ENCODE results near the gene CRLF2.
A peak's percentile ranks its signal among the peaks of the same experiment; 100 is the strongest.
"Not testable (repeated sequence)": the region's sequence is repeated elsewhere in the genome, so short reads cannot be mapped to it uniquely, and the experiment has no call there.

The CRLF2 gene

DNA sequence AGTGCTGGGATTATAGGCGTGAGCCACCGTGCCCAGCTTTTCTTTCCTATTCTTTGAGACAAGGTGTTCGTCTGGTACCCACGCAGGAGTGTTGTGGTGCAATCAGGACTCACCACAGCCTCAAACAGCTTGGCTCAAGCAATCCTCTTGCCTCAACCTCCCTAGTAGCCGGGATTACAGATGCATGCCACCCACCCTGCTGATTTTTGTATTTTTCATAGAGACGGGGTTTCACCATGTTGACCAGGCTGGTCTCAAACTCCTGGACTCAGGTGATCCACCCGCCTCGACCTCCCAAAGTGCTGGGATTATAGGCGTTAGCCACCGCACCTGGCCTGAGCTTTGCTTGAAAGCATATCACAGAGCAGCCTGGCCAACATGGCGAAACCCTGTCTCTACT lies 1.5 kb upstream of the CRLF2 start:
- DNase-seq = no peak

DNA sequence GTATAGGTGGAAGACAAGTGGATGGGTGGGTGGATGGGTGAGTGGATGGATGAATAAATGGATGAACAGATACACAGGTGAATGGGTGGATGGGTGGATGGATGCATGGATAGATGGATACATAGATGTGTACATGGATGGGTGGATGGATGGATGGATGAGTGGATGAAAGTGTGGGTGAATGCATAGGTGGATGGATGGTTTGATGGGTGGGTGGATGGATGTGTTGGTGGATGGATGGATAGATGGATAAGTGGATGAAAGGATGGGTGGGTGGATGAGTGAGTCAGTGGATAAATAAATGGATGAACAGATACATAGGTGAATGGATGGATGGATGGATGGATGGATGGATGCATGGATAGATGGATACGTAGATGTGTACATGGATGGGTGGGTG lies 1.6 kb downstream of the CRLF2 start:
- no peak for DNase-seq

DNA sequence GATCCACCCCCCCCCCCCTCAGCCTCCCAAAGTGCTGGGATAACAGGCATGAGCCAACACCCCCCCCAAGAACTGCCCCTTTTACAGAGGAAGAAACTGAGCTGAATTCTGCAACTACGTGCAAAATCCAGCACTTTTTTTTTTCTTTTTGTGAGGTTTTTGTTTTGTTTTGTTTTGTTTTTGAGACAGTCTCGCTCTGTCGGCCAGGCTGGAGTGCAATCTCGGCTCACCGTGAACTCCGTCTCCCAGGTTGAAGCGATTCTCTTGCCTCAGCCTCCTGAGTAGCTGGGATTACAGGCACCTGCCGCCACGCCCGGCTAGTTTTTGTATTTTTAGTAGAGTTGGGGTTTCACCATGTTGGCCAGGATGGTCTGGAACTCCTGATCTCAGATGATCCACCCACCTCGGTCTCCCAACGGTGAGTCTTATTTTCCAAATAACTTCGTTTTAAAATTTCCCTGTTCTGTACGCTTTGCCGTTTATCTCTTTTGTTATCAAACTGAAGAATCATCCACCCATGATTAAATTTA lies 4.9 kb downstream of the CRLF2 start:
- no peak for DNase-seq

DNA sequence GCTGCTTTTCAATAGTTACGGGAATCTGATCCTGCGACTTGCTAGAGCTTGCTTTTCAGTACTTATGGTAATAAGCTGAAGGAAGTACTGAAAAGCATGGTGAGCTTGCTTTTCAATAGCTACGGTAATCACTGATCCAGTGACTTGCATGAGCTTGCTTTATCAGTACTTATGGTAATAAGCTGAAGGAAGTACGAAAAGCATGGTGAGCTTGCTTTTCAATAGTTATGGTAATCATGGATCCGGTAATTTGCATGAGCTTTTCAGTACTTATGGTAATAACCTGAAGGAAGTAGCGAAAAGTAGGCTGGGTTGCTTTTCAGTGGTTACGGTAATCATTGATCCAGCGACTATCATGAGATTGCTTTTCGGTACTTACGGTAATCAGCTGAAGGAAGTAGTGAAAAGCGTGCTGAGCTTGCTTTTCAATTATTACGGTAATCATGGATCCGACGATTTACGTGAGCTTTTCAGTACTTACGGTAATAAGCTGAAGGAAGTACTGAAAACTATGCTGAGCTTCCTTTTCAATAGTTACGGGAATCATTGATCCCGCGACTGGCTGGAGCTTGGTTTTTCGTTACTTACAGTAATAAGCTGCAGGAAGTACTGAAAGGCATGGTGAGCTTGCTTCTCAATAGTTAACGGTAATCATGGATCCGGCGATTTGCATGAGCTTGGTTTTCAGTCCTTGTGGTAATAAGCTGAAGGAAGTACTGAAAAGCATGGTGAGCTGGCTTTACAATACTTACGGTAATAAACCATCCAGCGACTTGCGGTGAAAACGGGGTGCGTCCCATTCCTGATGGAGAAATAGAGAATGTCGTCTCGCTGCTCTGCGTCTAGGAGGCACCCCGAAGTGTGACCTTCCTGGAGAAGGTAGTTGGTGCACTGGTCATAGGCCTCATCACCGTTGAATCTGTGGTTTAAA lies 6.5 kb downstream of the CRLF2 start:
- peak; percentile 72 to 89 (median 87) for DNase-seq

DNA sequence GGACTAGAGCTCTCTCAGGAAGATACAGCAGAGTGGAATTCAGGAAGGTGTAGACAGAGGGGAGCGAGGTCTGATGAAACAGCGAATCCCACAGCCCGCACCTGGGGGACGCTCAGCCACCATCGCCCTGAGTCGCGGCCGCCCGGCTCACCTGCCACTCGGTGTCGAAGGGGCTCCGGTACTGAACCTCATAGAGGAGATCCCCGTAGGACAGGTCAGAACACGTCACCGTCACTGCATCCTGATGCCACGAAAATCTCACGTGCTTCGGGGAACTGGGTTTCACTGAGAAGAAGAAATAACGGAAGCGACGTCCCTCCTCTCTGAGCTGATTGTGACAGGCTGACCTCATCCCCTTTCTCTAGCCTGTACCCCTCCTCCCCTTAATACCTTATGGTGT lies 10.2 kb downstream of the CRLF2 start:
- DNase-seq = no peak

DNA sequence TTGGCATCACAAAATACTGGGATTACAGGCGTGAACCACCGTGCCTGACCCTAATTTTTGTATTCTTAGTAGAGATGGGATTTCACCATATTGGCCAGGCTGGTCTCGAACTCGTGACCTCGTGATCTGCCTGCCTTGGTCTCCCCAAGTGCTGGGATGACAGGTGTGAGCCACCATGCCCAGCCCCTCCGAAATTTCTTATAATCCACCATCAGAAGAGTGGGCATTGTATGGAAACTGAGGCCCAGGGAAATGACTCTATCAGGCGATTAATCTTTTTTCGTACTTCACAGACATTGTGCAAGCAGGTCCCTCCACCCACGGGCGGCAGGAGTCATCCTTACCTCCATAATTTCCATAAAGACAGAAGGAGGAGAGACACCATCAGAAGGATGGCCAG lies 16.0 kb downstream of the CRLF2 start:
- DNase-seq = no peak

DNA sequence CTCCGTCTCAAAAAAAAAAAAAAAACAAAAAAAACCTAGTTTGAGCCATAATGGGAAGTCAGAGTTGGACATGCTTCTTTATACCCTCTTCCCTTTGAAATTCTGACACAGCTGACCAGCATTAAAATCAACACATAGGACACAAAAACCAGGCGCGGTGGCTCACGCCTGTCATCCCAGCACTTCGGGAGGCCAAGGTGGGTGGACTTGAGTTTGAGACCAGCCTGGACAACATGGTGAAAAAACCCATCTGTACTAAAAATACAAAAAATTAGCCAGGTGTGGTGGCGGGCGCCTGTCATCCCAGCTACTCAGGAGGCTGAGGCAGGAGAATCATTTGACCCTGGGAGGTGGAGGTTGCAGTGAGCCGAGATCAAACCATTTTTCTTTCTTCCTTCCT lies 20.3 kb downstream of the CRLF2 start:
- not testable (repeated sequence) for DNase-seq

DNA sequence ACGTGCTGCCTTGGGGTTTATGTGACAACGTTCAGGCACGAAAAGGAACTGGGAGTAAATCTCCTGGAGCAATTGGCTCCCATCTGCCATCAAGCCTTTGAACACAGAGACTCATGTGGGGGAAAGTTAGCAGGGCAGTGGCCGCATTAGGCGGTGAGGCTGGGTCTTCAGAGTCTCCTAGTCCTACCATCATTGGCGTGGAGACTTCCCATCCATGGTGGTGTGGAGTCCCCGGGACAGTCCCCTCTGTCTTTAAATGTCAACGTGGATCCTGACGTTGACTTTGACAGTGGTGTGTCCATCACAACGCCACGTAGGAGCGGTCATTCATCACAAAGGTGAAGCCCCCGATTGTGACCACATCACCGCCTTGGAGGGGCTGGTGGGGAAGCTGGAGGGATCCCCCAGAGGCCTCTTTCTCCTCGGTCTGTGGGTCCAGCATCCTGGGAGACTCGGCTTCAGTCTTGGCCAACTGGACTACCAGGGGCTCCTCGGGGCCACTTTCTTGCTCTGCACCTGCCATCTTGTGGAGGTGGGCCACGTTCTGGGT lies 21.8 kb downstream of the CRLF2 start:
- no peak for DNase-seq

DNA sequence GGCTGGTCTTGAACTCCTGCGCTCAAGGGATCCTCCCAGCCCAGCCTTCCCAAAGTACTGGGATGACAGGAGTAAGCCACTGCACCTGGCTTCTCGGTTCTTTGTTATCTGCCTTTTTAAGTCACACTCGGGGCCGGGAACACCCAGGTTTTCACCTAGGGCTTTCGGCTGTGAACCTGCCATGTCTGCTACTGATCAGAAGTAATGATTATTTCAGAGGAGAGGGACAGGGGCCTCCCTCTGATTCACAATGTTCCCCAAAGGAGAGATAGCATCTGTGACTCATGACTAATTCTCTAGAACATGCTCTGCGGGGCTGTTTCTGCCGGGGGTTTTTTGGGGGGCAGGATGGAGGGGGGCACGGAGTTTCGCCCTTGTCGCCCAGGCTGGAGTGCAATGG lies 26.9 kb downstream of the CRLF2 start:
- no peak for DNase-seq

DNA sequence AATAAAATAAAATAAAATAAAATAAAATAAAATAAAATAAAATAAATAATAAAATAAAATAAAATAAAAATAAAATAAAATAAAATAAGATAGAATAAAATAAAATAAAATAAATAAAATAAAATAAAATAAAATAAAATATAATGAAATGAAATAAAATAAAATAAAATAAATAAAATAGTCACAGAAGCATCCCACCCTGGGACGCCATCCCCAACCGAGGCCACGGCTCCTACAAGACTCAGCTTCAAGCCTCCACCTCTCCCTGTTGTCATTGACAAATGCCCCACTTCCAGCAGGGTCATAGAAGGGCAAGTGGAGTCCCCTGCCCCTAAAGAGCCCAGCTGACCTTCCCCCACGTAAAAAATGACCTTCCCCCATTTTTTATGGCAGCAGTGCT lies 30.2 kb downstream of the CRLF2 start:
- DNase-seq = no peak

DNA sequence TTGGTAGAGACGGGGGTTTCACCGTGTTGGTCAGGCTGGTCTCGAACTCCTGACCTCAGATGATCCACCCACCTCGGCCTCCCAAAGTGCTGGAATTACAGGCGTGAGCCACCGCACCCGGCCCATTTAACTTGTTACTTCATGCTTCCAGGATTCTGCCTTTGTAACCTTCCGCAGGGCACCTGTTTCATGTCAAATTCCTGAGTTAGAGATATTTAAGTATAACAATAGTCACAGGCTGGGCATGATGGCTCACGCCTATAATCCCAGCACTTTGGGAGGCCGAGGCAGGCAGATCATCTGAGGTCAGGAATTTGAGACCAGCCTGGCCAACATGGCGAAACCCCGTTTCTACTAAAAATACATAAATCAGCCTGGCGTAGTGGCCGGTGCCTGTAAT lies 30.8 kb downstream of the CRLF2 start:
- DNase-seq = not testable (repeated sequence)

DNA sequence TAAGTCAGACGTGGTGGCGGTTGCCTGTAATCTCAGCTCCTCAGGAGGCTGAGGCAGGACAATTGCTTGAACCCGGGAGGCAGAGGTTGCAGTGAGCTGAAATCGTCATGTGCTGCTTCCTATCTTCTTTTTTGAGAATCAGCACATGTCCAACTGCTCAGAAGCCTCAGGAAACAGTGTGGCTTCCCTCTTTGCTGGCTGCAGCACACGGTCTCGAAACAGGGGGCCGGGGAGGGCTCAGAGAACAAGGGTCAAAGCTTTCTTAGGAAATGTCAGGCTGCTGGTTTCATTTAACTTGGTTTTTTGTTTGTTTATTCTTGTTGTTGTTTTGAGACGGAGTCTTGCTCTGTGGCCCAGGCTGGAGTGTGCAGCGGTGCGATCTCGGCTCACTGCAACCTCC lies 31.3 kb downstream of the CRLF2 start:
- DNase-seq = no peak

DNA sequence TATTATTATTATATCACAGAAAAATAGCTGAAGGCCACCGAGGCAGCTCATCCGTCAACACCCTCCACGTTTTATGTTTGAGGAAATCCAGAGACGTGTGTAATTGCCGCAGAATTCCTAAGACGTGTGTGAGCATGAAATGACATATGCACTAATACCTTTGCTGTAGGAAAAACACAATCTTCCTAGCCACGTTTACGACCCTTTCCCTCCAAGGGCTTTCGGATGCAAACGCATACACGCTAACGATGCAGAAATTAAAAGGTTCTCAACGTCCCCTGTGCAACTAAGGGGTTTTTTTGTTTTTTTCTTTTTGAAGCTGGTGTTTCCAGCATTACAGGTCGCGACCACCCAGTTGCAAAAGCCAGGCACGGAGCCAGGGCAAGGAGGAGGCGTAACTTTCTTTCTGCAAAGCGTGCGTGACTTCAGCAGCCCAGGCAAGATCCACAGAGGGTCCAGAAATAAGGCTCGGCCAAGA lies 33.8 kb downstream of the CRLF2 start:
- no peak for DNase-seq

DNA sequence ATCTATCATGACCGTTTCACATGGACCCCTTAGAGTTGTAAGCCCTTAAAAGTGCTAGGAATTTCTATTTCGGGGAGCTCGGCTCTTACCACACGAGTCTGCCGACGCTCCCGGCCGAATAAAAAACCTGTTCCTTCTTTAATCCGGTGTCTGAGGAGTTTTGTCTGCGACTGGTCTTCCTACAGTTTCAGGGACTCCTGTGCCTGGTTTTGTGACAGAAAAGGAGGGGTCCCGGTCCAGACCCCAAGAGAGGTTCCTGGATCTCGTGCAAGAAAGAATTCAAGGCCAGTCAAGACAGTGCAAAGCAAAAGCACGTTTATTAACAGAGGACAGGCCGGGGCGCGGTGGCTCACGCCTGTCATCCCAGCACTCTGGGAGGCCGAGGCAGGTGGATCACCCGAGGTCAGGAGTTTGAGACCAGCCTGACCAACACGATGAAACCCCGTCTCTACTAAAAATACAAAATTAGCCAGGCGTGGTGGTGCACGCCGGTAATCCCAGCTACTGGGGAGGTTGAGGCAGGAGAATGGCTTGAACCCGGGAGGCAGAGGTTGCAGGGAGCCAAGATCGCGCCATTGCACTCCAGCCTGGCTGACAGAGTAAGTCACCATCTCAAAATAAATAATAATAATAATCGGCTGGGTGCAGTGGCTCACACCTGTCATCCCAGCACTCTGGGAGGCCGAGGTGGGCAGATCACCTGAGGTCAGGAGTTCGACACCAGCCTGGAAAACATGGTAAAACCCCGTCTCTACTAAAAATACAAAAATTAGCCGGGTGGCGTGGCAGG lies 35.7 kb downstream of the CRLF2 start:
- DNase-seq = not testable (repeated sequence)

DNA sequence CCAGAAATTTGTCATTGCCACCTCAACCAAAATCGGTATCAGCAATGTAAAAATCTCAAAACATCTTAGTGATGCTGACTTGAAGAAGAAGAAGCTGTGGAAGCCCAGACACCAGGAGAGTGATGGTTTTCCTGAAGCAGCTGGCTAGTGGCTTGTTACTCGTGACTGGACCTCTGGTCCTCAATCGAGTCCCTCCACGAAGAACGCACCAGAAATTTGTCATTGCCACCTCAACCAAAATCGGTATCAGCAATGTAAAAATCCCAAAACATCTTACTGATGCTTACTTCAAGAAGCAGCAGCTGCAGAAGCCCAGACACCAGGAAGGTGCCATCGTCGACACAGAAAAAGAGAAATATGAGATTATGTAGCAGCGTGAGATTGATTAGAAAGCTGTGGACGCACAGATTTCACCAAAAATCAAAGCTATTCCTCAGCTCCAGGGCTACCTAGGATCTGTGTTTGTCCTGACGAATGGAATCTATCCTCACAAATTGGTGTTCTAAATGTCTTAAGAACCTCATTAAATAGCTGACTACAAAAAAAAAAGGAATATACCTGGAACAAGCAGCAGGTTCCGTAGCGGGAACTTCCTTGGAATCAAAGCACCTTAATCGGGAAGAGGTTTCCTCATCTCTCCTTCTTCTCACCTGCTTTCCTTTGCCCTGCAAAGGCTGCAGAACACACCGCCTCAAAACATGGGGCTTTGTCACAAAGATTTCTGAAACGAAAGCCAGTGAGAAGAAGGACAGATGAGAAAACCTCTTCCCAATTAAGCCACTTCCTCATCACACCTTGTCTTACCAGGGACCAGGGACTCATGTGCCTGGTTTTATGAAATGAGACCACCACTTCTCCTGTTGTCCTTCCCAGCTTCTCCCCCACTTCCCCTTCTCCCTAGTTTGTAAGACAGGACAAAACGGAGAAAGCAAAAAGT lies 37.6 kb downstream of the CRLF2 start:
- not testable (repeated sequence) for DNase-seq

DNA sequence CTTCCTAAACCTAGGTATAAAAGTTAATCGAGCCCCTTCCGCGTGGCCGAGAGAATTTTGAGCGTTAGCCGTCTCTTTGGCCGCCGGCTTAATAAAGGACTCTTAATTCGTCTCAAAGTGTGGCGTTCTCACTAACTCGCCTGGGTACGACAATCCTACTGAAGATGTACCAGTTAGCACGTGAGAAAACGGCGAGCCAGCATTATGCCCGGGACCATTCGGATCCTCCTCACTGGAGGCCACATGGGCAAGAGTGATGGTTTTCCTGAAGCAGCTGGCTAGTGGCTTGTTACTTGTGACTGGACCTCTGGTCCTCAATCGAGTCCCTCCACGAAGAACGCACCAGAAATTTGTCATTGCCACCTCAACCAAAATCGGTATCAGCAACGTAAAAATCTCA lies 39.0 kb downstream of the CRLF2 start:
- not testable (repeated sequence) for DNase-seq

DNA sequence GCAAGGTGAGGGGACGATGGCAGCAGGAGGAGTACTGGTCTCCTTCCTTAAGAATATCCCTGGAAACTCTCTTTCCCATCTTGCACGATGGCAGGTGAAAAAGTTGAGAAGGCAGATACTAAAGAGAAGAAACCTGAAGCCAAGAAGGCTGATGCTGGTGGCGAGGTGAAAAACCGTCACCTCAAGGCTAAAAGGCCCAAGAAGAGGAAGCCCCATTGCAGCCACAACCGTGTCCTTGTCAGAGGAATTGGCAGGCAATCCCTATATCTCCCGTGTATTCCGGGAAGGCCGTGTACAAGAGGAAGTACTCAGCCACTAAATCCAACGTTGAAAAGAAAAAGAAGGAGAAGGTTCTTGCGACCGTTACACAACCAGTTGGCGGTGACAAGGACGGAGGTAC lies 40.0 kb downstream of the CRLF2 start:
- DNase-seq = no peak

DNA sequence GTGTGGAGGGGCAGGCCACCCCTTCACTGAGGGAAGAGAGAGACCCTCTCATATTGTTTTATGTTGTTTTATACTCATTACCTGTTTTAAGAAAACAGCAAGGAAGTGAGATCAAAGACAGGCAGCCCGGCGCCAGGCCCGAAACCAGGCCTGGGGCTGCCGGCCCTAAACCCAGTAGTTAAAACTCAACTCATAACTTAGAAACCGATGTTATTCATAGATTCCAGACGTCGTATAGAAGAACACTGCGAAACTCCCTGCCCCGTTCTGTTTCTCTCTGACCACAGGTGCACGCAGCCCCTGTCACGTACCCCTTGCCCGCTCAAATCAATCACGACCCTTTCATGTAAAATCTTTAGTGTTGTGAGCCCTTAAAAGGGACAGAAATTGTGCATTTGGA lies 40.5 kb downstream of the CRLF2 start:
- DNase-seq = not testable (repeated sequence)

DNA sequence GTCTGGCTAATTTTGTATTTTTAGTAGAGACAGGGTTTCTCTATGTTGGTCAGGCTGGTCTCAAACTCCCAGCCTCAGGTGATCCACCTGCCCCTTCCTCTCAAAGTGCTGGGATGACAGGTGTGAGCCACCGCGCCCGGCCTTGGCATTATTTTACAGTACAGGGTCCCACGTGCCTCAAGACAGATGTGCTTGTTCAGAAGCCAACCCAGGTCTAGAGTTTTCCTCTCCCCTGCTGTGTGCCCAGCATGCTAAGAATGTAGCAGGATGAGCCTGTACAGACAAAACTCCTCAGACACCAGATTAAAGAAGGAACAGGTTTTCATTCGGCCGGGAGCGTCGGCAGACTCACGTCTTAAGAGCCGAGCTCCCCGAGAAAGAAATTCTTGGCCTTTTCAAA lies 42.2 kb downstream of the CRLF2 start:
- DNase-seq = no peak

DNA sequence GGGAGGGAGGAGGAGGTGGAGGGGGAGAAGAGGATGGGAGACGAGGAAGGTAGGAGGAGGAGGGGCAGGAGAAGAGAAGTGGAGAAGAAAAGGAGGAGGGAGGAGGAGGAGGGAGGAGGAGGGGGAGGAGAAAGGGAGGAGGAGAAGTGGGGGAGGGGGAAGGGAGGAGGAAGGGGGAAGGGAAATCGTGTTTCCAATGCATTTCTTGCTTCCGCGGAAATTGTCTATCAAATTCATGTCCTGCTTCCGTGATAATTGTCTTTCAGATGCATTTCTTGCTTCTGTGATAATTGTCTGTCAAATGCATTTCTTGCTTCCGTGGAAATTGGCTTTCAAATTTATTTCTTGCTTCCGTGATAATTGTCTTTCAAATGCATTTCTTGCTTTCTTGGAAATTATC lies 43.3 kb downstream of the CRLF2 start:
- DNase-seq = no peak

DNA sequence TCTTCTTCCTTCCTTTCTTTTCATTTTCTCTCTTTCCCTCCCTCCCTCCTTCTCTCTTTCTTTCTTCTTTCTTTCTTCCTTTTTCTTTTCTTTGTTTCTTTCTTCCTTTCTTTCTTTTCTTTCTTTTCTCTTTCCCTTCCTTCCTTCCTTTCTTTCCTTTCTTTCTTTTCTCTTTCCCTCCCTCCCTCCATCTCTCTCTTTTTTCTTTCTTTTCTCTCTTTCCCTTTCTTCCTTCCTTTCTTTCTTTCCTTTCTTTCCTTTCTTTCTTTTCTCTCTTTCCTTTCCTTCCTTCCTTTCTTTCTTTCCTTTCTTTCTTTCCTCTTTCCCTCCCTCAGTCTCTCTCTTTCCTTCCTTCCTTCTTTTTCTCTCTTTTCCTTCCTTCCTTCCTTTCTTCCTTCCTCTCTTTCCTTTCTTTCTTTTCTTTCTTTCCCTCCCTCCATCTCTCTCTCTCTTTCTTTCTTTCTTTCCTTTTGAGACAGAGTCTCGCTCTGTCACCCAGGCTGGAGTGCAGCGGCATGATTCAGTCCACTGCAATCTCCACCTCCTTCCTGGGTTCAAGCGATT lies 44.4 kb downstream of the CRLF2 start:
- no peak for DNase-seq

DNA sequence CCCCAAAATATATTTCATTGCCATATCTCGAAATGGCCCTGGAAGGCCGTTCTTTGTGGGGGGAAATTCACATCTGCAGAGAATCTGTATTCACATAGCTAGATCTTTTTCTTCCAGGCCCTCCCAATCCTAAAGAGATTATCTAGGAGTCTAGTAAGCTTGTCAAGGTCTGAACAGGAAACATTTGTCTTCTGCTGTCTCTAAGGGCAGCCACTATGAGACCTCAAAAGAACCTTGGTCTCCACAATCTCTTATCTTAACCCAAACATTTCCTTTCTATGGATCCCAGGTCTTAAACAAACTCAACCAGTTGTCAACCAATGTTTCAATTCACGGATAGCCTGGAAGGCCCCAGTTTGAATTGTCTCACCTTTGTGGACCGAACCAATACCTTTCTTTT lies 45.0 kb downstream of the CRLF2 start:
- no peak for DNase-seq
